ENCODE results near the gene PIAS4. TPM values are rescaled to one million over a fixed set of nuclear protein-coding genes. Genes with fewer than 3 reads are reported as not detected.

The PIAS4 gene
- total RNA-seq, 2 donors from 2014 or later, result 25.1 to 27.7 TPM

- peak; percentile 48 to 59 for DNase-seq
- ATAC-seq, result peak; percentile 3
- intact Hi-C loops (cut with DNase I, micrococcal nuclease), result no loop called here
Observed at GRCh38 chr19:4051175-4052101, 43.9 kb downstream of the PIAS4 start.

- intact Hi-C loops (cut with DNase I, micrococcal nuclease), result no loop called here
- ATAC-seq, result peak; percentile 68
- peak; percentile 92 to 95 for DNase-seq
Observed at GRCh38 chr19:4052114-4052992, 44.8 kb downstream of the PIAS4 start.

- intact Hi-C loops (cut with DNase I, micrococcal nuclease), result no loop called here
Observed at GRCh38 chr19:4052993-4053422, 45.5 kb downstream of the PIAS4 start.

GRCh38 chr19:4053423-4054324 lies 46.1 kb downstream of the PIAS4 start:
- intact Hi-C loops (cut with DNase I, micrococcal nuclease), result no loop called here
- ATAC-seq (peak; percentile 18), DNase-seq (peak in 1 of 2 donors; percentile 72)

More at GRCh38 chr19:4052993-4053422, 45.5 kb downstream of the PIAS4 start:
- peak; percentile 80 to 82 for DNase-seq
- peak; percentile 46 for ATAC-seq

- DNase-seq, result no peak
- intact Hi-C loops (cut with DNase I, micrococcal nuclease), result no loop called here
- no peak for ATAC-seq
Observed at GRCh38 chr19:4054441-4055208, 47.1 kb downstream of the PIAS4 start.

- no peak for DNase-seq
- ATAC-seq, result no peak
- intact Hi-C loops (cut with DNase I, micrococcal nuclease), result no loop called here
Observed at GRCh38 chr19:4055209-4055552, 47.6 kb downstream of the PIAS4 start.

- intact Hi-C loops (cut with DNase I, micrococcal nuclease), result no loop called here
- ATAC-seq, result peak; percentile 8
Observed at GRCh38 chr19:4057931-4058692, 50.6 kb downstream of the PIAS4 start.

GRCh38 chr19:4058693-4059452 lies 51.3 kb downstream of the PIAS4 start:
- no peak for ATAC-seq
- intact Hi-C loops (cut with DNase I, micrococcal nuclease), result no loop called here
- DNase-seq, result peak in 1 of 2 donors; percentile 53

More at GRCh38 chr19:4057931-4058692, 50.6 kb downstream of the PIAS4 start:
- peak; percentile 75 to 90 for DNase-seq

- intact Hi-C loops (cut with DNase I, micrococcal nuclease), result no loop called here
- ATAC-seq (peak; percentile 38), DNase-seq (peak; percentile 85 to 88)
Observed at GRCh38 chr19:4059453-4059871, 51.9 kb downstream of the PIAS4 start.

- intact Hi-C loops (cut with DNase I, micrococcal nuclease), result no loop called here
- ATAC-seq (peak; percentile 42), DNase-seq (peak; percentile 89)
Observed at GRCh38 chr19:4059891-4060620, 52.5 kb downstream of the PIAS4 start.

GRCh38 chr19:4060621-4061177 lies 53.2 kb downstream of the PIAS4 start:
- DNase-seq, result peak; percentile 67 to 68
- intact Hi-C loops (cut with DNase I, micrococcal nuclease), result no loop called here
- peak; percentile 24 for ATAC-seq

GRCh38 chr19:4061178-4061682 lies 53.7 kb downstream of the PIAS4 start:
- intact Hi-C loops (cut with DNase I, micrococcal nuclease), result no loop called here
- DNase-seq, result peak; percentile 95 to 96
- ATAC-seq, result peak; percentile 47

- peak; percentile 91 for DNase-seq
- ATAC-seq, result peak; percentile 20
- intact Hi-C loops (cut with DNase I, micrococcal nuclease), result no loop called here
Observed at GRCh38 chr19:4061683-4062418, 54.3 kb downstream of the PIAS4 start.
